ENCODE results near the gene GOLGA6L24. TPM values are rescaled to one million over a fixed set of nuclear protein-coding genes. Genes with fewer than 3 reads are reported as not detected.
A peak's percentile ranks its signal among the peaks of the same experiment; 100 is the strongest.
"Not testable (repeated sequence)": the region's sequence is repeated elsewhere in the genome, so short reads cannot be mapped to it uniquely, and the experiment has no call there.

The GOLGA6L24 gene, protein sequence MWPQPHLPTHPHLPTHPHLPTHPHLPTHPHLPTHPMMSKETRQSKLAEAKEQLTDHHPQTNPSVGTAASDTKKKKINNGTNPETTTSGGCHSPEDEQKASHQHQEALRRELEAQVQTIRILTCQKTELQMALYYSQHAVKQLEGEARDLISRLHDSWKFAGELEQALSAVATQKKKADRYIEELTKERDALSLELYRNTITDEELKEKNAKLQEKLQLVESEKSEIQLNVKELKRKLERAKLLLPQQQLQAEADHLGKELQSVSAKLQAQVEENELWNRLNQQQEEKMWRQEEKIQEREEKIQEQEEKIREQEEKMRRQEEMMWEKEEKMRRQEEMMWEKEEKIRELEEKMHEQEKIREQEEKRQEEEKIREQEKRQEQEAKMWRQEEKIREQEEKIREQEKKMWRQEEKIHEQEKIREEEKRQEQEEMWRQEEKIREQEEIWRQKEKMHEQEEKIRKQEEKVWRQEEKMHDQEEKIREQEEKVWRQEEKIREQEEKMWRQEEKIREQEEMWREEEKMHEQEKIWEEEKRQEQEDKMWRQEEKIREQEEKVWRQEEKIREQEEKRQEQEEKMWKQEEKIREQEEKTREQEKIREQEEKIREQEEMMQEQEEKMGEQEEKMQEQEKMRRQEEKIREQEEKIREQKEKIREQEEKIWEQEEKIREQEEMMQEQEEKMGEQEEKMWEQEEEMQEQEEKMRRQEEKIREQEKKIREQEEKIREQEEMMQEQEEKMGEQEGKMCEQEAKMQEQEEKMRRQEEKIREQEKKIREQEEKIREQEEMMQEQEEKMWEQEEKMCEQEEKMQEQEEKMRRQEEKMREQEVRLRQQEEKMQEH
- total RNA-seq: not detected
- long read RNA-seq: 0 reads

GRCh38 chr15:28357984-28358383, at the start of gene GOLGA6L24:
Gene GOLGA6L24 (minus strand): TSS chr15:28358084. CDS start chr15:28358023, 61 bp downstream.
- ATAC-seq; DNase-seq; intact Hi-C loops (cut with DNase I): not testable (repeated sequence)

DNA sequence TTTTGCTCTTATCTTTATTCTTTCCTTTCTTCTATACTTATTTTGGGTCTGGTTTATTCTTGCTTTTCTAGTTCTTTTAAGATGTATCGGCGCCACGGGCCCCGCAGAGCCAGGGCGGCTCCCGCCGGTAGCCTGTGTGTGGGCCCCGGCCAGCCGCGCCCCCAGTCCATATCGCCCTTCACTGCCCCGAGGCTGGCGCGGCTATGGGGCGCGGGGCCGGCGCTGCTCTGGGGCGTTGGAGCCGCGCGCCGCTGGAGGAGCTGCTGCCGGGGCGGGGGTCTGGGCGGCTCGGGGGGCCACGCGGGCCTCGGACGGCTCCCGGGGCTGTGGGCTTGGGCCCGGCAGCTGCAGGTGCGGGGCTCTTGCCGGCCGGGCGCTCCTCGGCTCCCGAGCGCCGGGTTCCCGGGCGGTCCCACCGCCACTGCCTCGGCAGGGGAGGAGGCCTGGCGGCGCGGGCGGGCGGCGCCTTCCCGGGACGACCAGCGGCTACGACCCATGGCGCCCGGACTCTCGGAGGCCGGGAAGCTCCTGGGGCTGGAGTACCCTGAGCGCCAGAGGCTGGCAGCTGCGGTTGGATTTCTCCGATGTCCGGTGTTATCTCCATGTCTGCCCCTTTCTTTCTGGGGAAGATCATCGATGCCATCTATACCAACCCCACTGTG, 45.0 kb upstream of the GOLGA6L24 start:
- intact Hi-C loops (cut with DNase I); DNase-seq: not testable (repeated sequence)
- ATAC-seq: peak; percentile 41 to 47

DNA sequence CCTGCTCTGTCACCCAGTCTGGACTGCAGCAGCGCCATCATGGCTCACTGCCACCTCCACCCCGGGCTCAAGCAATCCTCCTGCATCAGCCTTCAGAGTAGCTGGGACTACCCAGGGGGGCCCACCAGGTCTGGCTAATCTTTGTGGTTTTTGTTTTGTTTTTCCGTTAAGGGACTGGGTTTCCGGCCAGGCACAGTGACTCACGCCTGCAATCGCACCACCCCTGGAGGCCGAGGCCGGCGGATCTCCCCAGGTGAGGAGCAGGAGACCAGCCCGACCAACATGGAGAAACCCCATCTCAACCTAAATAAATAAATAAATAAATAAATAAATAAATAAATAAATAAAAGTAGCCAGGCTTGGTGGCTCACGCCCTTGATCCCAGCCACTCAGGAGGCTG, 38.1 kb upstream of the GOLGA6L24 start:
- intact Hi-C loops (cut with DNase I); ATAC-seq; DNase-seq: not testable (repeated sequence)

DNA sequence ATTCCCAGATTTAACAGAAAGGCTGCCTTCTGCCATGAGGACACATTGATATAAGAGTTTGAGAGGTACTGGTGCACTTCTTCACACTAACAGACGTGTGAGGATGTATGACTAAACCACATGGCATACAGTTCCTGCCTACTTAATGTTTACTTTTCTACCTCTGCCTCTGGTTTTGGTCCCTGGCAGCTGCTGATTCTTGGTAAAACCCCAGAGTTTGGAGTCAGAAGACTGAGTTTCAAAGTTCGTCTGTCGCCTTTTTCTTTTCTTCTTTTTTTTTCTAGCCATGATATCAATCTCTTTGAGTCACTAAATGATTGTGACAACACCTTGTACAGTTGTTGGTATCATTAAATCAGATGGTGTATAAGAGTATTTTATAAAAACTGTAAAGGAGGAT, 22.2 kb upstream of the GOLGA6L24 start:
- DNase-seq; intact Hi-C loops (cut with DNase I); ATAC-seq: not testable (repeated sequence)

DNA sequence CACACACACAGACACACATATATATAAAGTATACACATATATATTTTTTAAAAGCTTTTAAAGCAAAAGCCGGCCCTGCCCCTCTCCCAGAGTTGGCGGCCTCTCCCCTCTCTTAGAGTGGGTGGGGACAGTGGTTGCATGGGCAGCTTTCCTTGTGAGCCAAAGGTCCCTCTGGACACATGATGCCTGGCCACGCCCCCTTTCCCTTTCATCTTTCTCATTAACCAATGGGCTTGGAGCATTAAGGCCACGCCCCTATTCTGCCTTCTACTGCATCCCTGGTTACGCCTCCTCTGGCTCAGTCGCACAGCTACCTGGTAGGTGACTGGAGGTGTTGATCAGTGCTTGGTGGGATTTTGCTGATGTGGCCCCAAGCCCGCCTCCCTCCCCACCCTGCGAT, 20.5 kb upstream of the GOLGA6L24 start, which contains the start of gene GOLGA8F:
Gene GOLGA8F, plus strand, starts transcription at position 301 of the 400 bp plus-strand sequence. Its CDS starts 98 bp downstream, at position 399.
- ATAC-seq; intact Hi-C loops (cut with DNase I); DNase-seq: not testable (repeated sequence)

GRCh38 chr15:28365502-28365901, 7.6 kb upstream of the GOLGA6L24 start:
- intact Hi-C loops (cut with DNase I); ATAC-seq; DNase-seq: not testable (repeated sequence)

DNA sequence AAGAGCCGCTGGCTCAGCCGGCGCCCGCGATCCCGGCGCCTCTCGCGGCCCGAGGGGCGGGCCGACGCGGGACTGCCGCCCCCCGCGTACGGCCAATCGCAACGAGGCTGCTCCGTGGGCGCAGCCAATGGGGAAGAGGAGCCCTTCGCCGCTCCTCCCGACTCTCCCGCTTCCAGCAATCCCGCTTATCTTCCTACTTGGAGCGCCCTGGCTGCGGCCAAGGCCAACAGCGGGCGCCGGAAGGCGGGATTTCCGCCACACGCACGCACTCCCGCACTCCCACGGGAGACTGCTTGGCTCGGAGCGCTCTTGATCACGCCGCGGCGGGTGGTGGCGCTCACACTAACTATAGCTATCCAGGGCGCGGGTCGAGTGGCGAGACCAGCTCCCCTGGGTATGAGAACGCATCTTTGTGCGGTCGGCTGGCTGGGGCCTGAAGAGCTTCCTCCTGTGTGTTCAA, 35.7 kb downstream of the GOLGA6L24 start, which contains the start of gene HERC2:
Gene HERC2, minus strand, starts transcription at position 51 of the 460 bp plus-strand sequence. CDS start 746 bp downstream, outside the sequence.
- DNase-seq; intact Hi-C loops (cut with DNase I): not testable (repeated sequence)

GRCh38 chr15:28321358-28322078, 36.4 kb downstream of the GOLGA6L24 start:
- ATAC-seq; DNase-seq; intact Hi-C loops (cut with DNase I): not testable (repeated sequence)

More for the DNA sequence above, 35.7 kb downstream of the GOLGA6L24 start, which contains the start of gene HERC2:
- ATAC-seq: not testable (repeated sequence)

- DNase-seq; intact Hi-C loops (cut with DNase I); ATAC-seq: not testable (repeated sequence)
Measured at GRCh38 chr15:28319725-28320124, 38.2 kb downstream of the GOLGA6L24 start.

DNA sequence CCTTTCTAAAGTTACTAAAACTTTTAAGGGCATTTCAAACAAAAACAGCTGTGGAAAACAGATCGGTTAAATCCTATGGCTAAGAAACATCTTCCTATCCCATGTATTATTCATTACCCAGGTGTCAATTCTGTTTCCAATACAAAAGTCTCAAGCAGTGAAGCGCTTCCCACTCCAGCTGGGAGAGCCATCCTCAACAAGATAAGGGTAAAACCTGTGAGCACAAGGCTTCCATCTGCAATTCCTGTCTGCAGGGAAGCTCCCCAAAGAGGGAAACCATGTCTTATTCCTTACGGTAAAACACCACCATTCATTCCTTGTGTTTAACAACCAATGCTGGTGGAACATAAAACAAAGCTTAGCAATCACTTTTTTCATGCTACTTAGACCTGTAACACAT, 39.1 kb downstream of the GOLGA6L24 start:
- intact Hi-C loops (cut with DNase I); ATAC-seq; DNase-seq: not testable (repeated sequence)

GRCh38 chr15:28318122-28318521, 39.8 kb downstream of the GOLGA6L24 start:
- ATAC-seq; intact Hi-C loops (cut with DNase I); DNase-seq: not testable (repeated sequence)

DNA sequence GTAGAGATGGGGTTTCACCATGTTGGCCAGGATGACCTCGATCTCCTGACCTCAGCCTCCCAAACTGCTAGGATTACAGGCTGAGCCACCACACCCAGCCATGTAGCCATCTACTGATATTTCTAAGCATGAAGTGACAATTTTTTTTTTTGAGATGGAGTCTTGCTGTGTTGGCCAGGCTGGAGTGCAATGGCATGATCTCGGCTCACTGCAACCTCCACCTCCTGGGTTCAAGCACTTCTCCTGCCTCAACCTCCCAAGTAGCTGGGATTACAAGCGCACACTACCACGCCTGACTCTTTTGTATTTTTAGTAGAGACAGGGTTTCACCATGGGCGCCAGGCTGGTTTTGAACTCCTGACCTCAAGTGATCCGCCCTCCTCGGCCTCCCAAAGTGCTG, 40.9 kb downstream of the GOLGA6L24 start:
- ATAC-seq; DNase-seq; intact Hi-C loops (cut with DNase I): not testable (repeated sequence)

DNA sequence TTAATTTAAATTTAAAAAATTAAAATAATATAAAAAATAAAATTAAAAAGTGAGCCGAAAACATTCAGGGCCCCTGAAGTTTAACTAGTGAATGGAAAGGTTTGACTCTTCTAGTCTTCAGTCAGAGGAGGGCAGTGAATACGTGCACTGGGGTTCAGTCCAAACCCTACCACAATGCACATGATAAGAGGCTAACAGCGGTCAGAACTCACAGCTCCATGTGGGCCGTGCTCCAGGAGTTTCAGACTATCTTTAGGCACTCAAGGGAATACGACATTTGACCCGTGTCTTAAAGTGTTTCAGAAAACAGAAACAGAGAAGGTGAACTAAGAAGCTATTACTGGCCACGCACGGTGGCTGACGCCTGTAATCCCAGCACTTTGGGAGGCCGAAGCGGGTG, 47.4 kb downstream of the GOLGA6L24 start:
- ATAC-seq: peak; percentile 72 to 92
- intact Hi-C loops (cut with DNase I); DNase-seq: not testable (repeated sequence)

GRCh38 chr15:28308718-28309117, 49.2 kb downstream of the GOLGA6L24 start:
- ATAC-seq; intact Hi-C loops (cut with DNase I); DNase-seq: not testable (repeated sequence)
